GM12873 (cell line): Measurements from ENCODE around the gene EFHC2.

Experiments
- TF ChIP-seq, protein P1 (sequence below): IDR thresholded peaks from 2 replicates; pipeline ENCODE4 v1.5.1; 2012; ENCODE audit warnings: low read depth, mild to moderate bottlenecking, moderate library complexity, low read length, control low read depth; ENCODE audit not compliant: insufficient read depth; ENCODE audit errors: missing control alignments

EFHC2 gene

DNA sequence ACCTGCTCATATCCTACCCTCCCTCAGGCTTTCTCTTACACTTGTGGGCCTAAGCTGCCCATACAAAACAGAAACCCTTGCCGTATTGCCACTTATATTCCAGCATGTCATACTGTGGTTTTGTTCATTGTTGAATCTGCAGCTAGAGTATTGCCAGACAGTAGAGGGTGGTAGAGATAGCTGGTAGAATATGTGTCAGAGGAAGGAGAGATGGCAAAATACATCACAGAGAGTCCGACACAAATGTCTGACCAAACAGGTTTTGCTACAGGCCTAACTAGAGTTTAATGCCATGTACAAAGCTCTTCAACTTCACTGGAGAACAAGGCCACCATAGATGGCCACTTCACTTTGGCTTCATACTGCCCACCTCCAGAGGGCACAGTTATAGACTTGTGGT is 160.1 kb downstream of the EFHC2 start:
- TF ChIP-seq, protein P1, sequence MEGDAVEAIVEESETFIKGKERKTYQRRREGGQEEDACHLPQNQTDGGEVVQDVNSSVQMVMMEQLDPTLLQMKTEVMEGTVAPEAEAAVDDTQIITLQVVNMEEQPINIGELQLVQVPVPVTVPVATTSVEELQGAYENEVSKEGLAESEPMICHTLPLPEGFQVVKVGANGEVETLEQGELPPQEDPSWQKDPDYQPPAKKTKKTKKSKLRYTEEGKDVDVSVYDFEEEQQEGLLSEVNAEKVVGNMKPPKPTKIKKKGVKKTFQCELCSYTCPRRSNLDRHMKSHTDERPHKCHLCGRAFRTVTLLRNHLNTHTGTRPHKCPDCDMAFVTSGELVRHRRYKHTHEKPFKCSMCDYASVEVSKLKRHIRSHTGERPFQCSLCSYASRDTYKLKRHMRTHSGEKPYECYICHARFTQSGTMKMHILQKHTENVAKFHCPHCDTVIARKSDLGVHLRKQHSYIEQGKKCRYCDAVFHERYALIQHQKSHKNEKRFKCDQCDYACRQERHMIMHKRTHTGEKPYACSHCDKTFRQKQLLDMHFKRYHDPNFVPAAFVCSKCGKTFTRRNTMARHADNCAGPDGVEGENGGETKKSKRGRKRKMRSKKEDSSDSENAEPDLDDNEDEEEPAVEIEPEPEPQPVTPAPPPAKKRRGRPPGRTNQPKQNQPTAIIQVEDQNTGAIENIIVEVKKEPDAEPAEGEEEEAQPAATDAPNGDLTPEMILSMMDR = no peak

DNA sequence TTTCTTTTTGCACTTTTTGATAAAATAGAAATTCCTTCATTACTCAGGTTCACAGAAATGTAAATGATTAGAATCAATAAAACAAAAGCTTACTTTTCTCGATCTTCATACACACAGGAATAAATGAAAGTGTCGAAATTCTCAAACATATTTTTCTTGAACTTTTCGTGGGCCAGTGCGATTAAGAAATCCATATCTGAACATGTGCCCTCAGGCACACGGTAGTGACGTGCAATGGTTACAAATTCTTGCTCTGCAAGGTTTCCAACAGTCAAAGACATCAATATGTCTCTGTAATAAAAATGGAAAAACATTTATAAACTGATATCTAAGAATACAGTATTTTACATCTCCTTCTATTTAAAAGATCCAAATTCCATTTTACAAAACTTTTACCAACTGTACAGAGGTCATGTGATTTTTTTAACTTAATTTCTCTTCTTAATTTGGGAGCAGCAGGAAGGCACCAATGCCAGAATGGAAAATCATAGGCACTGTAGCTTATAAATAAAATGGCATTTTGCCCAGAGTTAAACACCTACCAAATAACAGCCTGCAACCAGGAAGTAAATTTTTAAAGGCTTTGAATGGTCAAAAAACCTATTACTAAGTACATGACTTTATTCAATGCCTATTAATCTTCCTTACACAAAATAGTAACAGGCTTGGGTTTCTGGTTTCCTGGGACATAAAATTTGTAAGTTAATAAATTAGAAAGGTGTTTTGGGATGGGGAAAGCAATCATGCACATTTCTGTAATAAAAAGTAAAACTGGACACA is 165.0 kb downstream of the EFHC2 start:
- TF ChIP-seq, protein P1 = no peak

- TF ChIP-seq, protein P1 = no peak
Observed at GRCh38 chrX:44175455-44175854, 168.0 kb downstream of the EFHC2 start.

DNA sequence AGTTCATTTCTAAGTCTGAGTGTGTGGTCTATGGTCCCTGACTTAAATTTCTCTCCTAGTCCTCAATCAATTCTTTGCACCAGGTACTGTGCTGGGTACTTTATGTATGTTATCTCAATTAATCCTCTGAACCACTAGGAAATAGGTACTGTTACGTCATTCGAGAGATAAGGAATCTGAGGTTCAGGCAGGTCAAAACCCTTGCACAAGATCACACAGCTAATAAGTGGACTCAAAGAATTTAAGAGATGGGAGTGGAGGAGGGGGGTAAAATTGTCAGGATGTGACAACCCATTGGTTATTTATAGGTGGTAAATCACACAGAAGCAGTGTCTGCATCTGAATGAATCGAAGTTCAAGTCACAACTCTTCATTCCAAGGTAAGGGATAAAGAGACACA is 169.4 kb downstream of the EFHC2 start:
- TF ChIP-seq, protein P1 = no peak

GRCh38 chrX:44173219-44173618 is 170.3 kb downstream of the EFHC2 start:
- TF ChIP-seq, protein P1 = no peak

DNA sequence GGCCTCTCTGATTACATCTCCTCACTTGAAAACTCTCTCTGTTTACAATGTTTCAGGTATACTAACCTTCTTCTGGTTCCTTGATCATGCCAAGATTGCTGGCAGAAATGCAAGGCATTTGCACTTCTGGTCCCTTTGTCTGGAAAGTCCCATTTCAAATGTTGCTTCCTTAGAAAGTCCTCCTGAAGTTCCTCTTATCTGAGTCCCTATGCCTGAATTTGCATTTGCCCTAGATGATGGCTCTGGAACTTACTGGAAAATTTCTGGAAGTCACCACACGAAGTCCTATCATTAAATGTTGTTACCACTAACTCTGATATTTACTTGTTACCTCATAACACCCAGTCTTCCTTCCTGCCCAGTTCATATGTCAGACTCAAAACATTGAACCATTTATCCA is 176.4 kb downstream of the EFHC2 start:
- TF ChIP-seq, protein P1 = no peak

GRCh38 chrX:44162964-44163475 is 180.5 kb downstream of the EFHC2 start:
- TF ChIP-seq, protein P1 = no peak
